Right atrium auricular region (tissue), 2 donors: ENCODE measurements around the gene FNDC11. TPM values are rescaled to one million over a fixed set of nuclear protein-coding genes. Genes with fewer than 3 reads are reported as not detected.
"Not testable (repeated sequence)": the region's sequence is repeated elsewhere in the genome, so short reads cannot be mapped to it uniquely, and the experiment has no call there.

Source experiments
- DNase-seq: peaks from one replicate; pipeline ENCODE4 v3.0.0-alpha.2; 2019; ENCODE audit warnings: low spot score
- H3K27ac ChIP-seq, 2 donors: fragments of 200-600 bp; sonication (generic); 1 replicate in 1 of 2; 2 replicates in 1 of 2; pipeline ENCODE4 v1.5.1; 2016 to 2019
- H3K27me3 ChIP-seq, 2 donors: fragments of 200-600 bp; sonication (generic); one replicate each; pipeline versions ENCODE4 v1.5.1 to v1.6.0; 2017 to 2019
- H3K36me3 ChIP-seq: fragments of 200-600 bp; sonication (generic); one replicate; pipeline ENCODE4 v1.5.1; 2016
- H3K4me1 ChIP-seq, 2 donors: fragments of 200-600 bp; sonication (generic); one replicate each; pipeline versions ENCODE4 v1.5.1 to v1.6.0; 2017 to 2019
- H3K4me3 ChIP-seq, 2 donors: fragments of 200-600 bp; sonication (generic); 1 replicate in 1 of 2; 2 replicates in 1 of 2; pipeline ENCODE4 v1.5.1; 2017 to 2019; ENCODE audit warnings: mild to moderate bottlenecking in 1 of 2, moderate library complexity in 1 of 2
- H3K9me3 ChIP-seq, 2 donors: fragments of 200-600 bp; sonication (generic); one replicate each; pipeline ENCODE4 v1.5.1; 2019
- total RNA-seq, 2 donors: library from RNA; depleted of rRNA; stranded (reverse); fragments of >200 nt; gene quantifications; one replicate each; pipeline ENCODE4 v1.1.0, GENCODE V29; 2016
- TF ChIP-seq, protein P1 (sequence below), 2 donors: fragments of 200-600 bp; sonication (generic); IDR thresholded peaks; one replicate each; pipeline ENCODE4 v1.5.1; 2019; ENCODE audit warnings: antibody characterized with exemption in 2 of 2

FNDC11 gene
- total RNA-seq, 2 donors from 2014 or later, result not detected

DNA sequence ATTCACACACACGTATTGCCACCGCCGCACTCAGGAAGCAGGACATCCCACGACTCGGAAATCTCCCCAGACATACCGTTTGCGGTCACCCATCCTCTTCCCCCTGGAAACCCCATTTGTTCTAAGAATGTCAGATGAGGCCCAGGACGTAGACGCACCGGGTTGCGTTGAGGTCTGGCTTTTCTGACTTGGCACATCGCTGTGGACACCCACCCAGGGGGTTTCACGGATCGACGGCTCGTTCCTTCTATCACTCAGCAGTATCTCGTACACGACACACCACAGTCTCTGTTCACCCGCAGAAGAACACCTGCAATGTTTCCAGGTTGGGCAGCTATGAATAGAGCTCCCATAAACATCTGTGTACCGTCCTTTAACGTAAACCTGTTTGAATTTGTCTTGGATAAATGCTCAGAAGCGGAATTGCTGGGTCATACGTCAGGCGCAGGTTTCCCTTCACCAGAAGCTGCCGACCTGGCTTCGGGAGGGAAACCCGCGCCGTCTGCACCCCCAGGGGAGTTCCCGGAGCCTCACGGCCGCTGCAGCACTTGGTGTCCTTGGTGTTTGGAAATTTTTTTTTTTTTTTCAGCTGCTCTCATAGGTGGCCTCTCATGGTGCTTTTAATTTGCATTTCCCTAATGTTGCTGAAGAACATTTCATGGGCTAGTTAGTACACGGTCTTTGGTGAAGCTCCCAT, 45.7 kb upstream of the FNDC11 start:
- Histone ChIP-seq H3K9me3 (peaks cover 0 to 13% of the 10 kb centered on the region in 2 donors), H3K4me1 (no peaks in the 10 kb centered on the region), H3K27me3 (no peaks in the 10 kb centered on the region), H3K27ac (no peak overlapping the region), H3K36me3 (no peaks in the 10 kb centered on the region), H3K4me3 (no peak overlapping the region)
- DNase-seq, result no peak
- TF ChIP-seq, protein P1, sequence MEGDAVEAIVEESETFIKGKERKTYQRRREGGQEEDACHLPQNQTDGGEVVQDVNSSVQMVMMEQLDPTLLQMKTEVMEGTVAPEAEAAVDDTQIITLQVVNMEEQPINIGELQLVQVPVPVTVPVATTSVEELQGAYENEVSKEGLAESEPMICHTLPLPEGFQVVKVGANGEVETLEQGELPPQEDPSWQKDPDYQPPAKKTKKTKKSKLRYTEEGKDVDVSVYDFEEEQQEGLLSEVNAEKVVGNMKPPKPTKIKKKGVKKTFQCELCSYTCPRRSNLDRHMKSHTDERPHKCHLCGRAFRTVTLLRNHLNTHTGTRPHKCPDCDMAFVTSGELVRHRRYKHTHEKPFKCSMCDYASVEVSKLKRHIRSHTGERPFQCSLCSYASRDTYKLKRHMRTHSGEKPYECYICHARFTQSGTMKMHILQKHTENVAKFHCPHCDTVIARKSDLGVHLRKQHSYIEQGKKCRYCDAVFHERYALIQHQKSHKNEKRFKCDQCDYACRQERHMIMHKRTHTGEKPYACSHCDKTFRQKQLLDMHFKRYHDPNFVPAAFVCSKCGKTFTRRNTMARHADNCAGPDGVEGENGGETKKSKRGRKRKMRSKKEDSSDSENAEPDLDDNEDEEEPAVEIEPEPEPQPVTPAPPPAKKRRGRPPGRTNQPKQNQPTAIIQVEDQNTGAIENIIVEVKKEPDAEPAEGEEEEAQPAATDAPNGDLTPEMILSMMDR (IDR thresholded peaks at IDR 0.05), result no peak

DNA sequence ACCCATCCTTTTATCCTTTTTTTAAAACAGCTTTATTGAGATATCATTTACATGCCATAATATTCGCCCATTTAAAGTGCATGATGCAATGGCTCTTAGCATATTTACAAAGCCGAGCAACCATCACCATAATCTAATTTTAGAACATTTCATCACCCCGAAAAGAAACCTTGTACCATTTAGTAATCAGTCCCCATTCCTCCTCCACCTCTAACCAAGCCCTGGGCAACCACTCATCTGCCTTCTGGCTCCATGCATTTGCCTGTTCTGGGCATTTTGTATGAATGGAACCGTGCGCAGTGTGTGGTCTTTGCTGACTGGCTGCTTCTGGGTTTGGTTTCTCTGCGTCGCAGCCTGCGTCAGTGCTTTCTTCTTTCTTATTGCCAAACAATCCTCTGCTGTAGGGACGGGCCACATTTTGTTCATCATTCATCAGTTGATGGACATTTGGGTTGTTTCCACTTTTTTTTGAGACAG, 44.8 kb upstream of the FNDC11 start:
- TF ChIP-seq, protein P1 (IDR thresholded peaks at IDR 0.05), result no peak
- Histone ChIP-seq H3K27ac (no peak overlapping the region), H3K4me3 (no peak overlapping the region), H3K36me3 (no peaks in the 10 kb centered on the region), H3K27me3 (no peaks in the 10 kb centered on the region), H3K4me1 (no peaks in the 10 kb centered on the region), H3K9me3 (peaks cover 0 to 13% of the 10 kb centered on the region in 2 donors)
- no peak for DNase-seq

DNA sequence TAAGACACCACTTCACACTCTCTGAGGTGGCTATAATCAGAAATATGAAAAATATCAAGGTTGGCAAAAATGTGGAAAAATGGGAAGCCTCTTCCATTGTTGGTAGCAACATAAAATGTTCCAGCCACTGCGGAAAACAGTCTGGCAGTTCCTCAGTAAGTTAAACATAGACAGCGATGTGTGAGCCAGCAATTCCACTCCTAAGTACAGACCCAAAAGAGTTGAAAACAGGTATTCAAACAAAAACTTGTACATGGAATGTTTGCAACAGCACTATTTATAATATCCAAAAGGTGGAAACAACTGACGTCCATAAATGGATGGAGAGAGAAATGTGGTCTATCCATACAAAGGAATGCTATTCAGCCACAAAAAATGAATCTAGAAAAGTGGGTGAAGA, 40.8 kb upstream of the FNDC11 start:
- H3K27ac ChIP-seq, result no peak overlapping the region
- no peak for DNase-seq
- H3K36me3 ChIP-seq, result no peaks in the 10 kb centered on the region
- H3K9me3 ChIP-seq, result no peaks in the 10 kb centered on the region
- H3K4me3 ChIP-seq, result no peak overlapping the region
- TF ChIP-seq, protein P1 (IDR thresholded peaks at IDR 0.05), result no peak
- no peaks in the 10 kb centered on the region for H3K4me1 ChIP-seq
- no peaks in the 10 kb centered on the region for H3K27me3 ChIP-seq

DNA sequence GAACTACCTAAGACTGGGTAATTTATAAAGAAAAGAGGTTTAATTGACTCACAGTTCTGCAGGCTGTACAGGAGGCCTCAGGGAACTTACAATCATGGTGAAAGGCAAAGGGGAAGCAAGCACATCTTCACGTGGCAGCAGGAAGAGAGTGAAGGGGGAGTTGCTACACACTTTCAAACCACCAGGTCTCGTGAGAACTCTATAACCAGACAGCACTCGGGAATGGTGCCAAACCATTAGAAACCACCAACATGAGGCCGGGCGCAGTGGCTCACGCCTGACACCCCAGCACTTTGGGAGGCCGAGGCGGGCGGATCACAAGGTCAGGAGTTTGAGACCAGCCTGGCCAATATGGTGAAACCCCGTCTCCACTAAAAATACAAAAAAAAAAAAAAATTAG, 39.4 kb upstream of the FNDC11 start:
- not testable (repeated sequence) for H3K4me3 ChIP-seq, DNase-seq, H3K27ac ChIP-seq, H3K9me3 ChIP-seq, H3K36me3 ChIP-seq, H3K27me3 ChIP-seq, H3K4me1 ChIP-seq

DNA sequence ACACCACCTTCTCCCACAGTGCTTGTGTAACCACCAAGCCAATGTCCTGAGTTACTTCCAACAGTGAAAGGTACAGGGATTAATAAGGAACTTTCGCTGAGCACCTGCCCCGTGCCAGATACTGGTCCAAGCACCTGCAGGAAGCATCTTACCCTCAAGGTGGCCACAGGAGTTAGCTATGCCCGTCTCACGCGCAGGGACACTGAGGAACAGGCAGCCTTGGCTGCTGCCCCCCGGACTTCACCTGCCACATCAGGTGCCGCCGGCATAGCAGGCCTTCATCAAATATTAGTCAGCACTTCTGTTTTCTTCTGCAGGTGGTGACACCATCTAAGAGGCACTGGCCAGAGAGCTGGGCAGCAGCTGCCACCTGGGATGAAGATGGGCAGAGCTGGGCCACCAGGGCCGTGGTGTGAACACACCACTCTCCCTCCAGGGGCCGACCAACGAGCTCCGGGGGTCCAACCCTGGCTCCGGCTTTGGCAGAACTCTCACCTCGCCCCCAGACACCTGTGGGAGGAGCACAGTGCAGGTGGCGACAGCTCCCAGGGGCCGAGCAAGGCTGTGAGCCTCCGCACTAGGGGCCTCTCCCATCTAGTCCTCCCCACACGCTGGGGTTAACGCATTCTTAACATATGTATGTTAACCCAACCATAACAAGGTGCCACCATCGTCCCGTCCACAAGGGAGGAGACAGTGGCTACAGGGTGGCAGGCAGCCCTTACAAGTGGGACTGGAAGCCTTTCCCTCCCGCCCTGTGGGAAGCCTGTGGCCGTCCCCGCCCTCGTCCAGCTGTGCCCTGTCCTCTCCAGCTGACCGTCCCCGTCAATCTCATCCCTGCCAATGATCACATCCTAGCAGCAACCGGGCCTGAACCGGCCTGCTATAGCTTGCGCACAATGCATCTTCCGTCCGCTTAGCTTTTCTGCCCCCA, 36.3 kb upstream of the FNDC11 start:
- Histone ChIP-seq H3K36me3 (no peaks in the 10 kb centered on the region), H3K4me1 (peaks cover 0 to 27% of the 10 kb centered on the region in 2 donors), H3K27me3 (no peaks in the 10 kb centered on the region), H3K4me3 (no peak overlapping the region), H3K27ac (no peak overlapping the region), H3K9me3 (no peaks in the 10 kb centered on the region)
- TF ChIP-seq, protein P1 (IDR thresholded peaks at IDR 0.05), result no peak
- no peak for DNase-seq

DNA sequence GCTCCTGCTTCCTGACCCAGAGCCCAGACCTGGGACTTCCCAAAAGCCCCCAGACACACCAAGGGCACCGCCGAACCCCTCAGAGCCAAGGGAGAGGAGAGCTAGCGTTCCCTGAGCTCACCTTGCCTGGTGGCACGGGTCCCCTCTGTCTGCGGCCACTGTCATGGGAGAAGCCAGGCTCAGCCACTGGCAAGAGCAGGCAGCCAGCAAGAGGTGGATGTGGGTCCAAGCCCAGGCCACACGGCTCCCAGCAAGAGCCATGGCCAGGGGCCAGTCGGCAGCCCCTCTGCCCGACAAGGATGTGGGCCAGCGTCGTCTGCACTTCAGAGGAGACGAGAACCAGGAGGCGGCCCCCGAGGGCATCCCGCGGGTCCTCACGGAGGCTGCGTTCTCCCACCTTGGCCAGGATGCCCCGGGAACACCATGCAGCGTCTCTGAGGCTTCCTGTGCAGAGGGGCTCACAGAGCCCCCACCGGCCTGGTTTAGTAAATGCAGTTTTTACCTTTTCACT, 35.6 kb upstream of the FNDC11 start:
- H3K4me1 ChIP-seq, result peaks cover 0 to 33% of the 10 kb centered on the region in 2 donors
- H3K4me3 ChIP-seq, result no peak overlapping the region
- no peak for DNase-seq
- H3K9me3 ChIP-seq, result no peaks in the 10 kb centered on the region
- H3K27me3 ChIP-seq, result no peaks in the 10 kb centered on the region
- H3K27ac ChIP-seq, result no peak overlapping the region
- H3K36me3 ChIP-seq, result no peaks in the 10 kb centered on the region
- TF ChIP-seq, protein P1 (IDR thresholded peaks at IDR 0.05), result no peak
